ENCODE results near the gene AP1B1.

The AP1B1 gene

GRCh38 chr22:29290061-29290460 is 98.3 kb downstream of the AP1B1 start:
- no peak for TF ChIP-seq YY1 (IDR thresholded peaks at IDR 0.05; ENCODE audit: insufficient read depth, insufficient read length)
- no peak for TF ChIP-seq ZNF274 (IDR thresholded peaks at IDR 0.05; ENCODE audit: low read depth, low read length)
- TF ChIP-seq SUZ12 (IDR thresholded peaks at IDR 0.05; ENCODE audit: extremely low read depth, insufficient read depth, insufficient read length) = no peak
- H3K9me3 ChIP-seq (ENCODE audit: insufficient read depth, low read length) = no peaks in the 10 kb centered on the region
- DNase-seq (ENCODE audit: low read depth, low spot score) = no peak
- no peak overlapping the region for H3K9ac ChIP-seq (ENCODE audit: insufficient read length, low read depth)
- H3K36me3 ChIP-seq (ENCODE audit: insufficient read depth, insufficient read length, low read length) = peaks cover 92% of the 10 kb centered on the region
- H3K4me1 ChIP-seq (ENCODE audit: insufficient read depth, insufficient read length) = no peaks in the 10 kb centered on the region
- no peaks in the 10 kb centered on the region for H3K27me3 ChIP-seq (ENCODE audit: insufficient read depth, insufficient read length)
- H3K4me3 ChIP-seq (ENCODE audit: insufficient read length, low read depth) = no peak overlapping the region

DNA sequence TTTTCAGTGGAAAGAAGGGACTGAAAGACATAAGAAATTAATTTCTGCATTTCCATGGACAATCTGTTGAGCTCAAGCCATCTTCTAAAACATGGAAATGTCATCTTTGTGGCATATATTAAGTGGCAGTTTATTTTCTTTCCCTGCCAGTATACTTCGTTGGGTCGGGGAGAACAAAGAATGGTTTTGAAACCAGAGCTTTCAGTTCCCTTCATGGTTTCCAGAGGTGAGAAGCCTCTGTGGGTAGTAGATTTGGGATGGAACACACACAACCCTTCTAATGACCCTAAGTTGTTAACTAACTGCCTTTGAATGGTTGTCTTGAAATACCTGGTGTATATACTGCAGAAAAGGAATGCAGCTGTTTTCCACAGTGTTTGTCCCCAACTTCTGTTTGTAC is 99.5 kb downstream of the AP1B1 start:
- Histone ChIP-seq H3K9ac (ENCODE audit: insufficient read length, low read depth) (no peak overlapping the region), H3K9me3 (ENCODE audit: insufficient read depth, low read length) (no peaks in the 10 kb centered on the region), H3K27me3 (ENCODE audit: insufficient read depth, insufficient read length) (no peaks in the 10 kb centered on the region), H3K36me3 (ENCODE audit: insufficient read depth, insufficient read length, low read length) (peaks cover 94% of the 10 kb centered on the region), H3K4me1 (ENCODE audit: insufficient read depth, insufficient read length) (no peaks in the 10 kb centered on the region), H3K4me3 (ENCODE audit: insufficient read length, low read depth) (no peak overlapping the region)
- no peak for TF ChIP-seq YY1 (IDR thresholded peaks at IDR 0.05; ENCODE audit: insufficient read depth, insufficient read length)
- no peak for TF ChIP-seq SUZ12 (IDR thresholded peaks at IDR 0.05; ENCODE audit: extremely low read depth, insufficient read depth, insufficient read length)
- no peak for TF ChIP-seq ZNF274 (IDR thresholded peaks at IDR 0.05; ENCODE audit: low read depth, low read length)
- no peak for DNase-seq (ENCODE audit: low read depth, low spot score)

DNA sequence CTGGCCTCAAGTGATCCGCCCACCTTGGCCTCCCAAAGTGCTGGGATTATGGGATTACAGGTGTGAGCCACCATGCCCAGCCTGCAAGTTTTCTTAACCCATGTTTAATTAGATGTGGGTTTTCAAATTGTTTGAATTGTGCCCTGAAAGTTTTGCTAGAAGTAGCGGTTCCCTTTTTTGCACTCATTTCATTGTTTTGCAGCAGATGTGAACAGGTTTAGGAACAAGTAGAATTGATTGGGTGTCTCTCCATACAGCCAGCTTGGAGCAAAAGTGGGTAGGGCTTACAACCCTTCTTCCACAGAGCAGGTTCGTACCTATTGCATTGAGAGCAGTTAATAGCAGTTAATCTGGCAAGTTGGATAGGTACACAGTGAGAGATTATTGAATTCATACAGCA is 104.2 kb downstream of the AP1B1 start:
- TF ChIP-seq ZNF274 (IDR thresholded peaks at IDR 0.05; ENCODE audit: low read depth, low read length) (no peak), YY1 (IDR thresholded peaks at IDR 0.05; ENCODE audit: insufficient read depth, insufficient read length) (no peak), SUZ12 (IDR thresholded peaks at IDR 0.05; ENCODE audit: extremely low read depth, insufficient read depth, insufficient read length) (no peak)
- H3K36me3 ChIP-seq (ENCODE audit: insufficient read depth, insufficient read length, low read length) = peaks cover 77% of the 10 kb centered on the region

DNA sequence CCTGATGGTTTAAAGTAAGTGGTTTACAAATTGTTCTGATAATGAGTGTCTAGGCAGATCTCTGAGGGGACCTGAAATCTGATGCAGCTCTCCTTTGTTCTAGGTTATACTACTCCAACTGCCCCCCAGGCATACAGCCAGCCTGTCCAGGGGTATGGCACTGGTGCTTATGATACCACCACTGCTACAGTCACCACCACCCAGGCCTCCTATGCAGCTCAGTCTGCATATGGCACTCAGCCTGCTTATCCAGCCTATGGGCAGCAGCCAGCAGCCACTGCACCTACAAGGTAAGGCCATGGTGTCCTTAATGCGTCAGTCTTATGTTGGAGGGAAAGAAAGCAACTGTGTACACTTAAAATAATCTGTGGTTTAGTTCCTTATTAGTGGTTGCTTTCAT is 110.4 kb downstream of the AP1B1 start:
- Histone ChIP-seq H3K36me3 (ENCODE audit: insufficient read depth, insufficient read length, low read length) (peaks cover 80% of the 10 kb centered on the region), H3K9me3 (ENCODE audit: insufficient read depth, low read length) (no peaks in the 10 kb centered on the region), H3K4me1 (ENCODE audit: insufficient read depth, insufficient read length) (peaks cover 5% of the 10 kb centered on the region), H3K9ac (ENCODE audit: insufficient read length, low read depth) (no peak overlapping the region), H3K27me3 (ENCODE audit: insufficient read depth, insufficient read length) (no peaks in the 10 kb centered on the region), H3K4me3 (ENCODE audit: insufficient read length, low read depth) (no peak overlapping the region)
- DNase-seq (ENCODE audit: low read depth, low spot score) = no peak
- TF ChIP-seq SUZ12 (IDR thresholded peaks at IDR 0.05; ENCODE audit: extremely low read depth, insufficient read depth, insufficient read length) (no peak), ZNF274 (IDR thresholded peaks at IDR 0.05; ENCODE audit: low read depth, low read length) (no peak)

More for the DNA sequence above, 104.2 kb downstream of the AP1B1 start:
- no peak for DNase-seq (ENCODE audit: low read depth, low spot score)
- no peak overlapping the region for H3K4me3 ChIP-seq (ENCODE audit: insufficient read length, low read depth)
- no peak overlapping the region for H3K9ac ChIP-seq (ENCODE audit: insufficient read length, low read depth)
- no peaks in the 10 kb centered on the region for H3K27me3 ChIP-seq (ENCODE audit: insufficient read depth, insufficient read length)
- H3K9me3 ChIP-seq (ENCODE audit: insufficient read depth, low read length) = no peaks in the 10 kb centered on the region
- no peaks in the 10 kb centered on the region for H3K4me1 ChIP-seq (ENCODE audit: insufficient read depth, insufficient read length)

All from NT2/D1 (cell line).